Daoy (cell line): ENCODE measurements around the gene USP10. TPM values are rescaled to one million over a fixed set of nuclear protein-coding genes. Genes with fewer than 3 reads are reported as not detected.
A peak's percentile ranks its signal among the peaks of the same experiment; 100 is the strongest.

Source experiments
- DNase-seq: peaks from one replicate; pipeline ENCODE4 v3.0.0-alpha.2; 2015; ENCODE audit warnings: low read depth
- total RNA-seq: library from RNA; depleted of rRNA; stranded (reverse); fragments of >200 nt; shearing (Covaris generic); gene quantifications from 2 replicates; pipeline ENCODE4 v1.2.3, GENCODE V29; 2014; rRNA removed

Gene USP10, protein sequence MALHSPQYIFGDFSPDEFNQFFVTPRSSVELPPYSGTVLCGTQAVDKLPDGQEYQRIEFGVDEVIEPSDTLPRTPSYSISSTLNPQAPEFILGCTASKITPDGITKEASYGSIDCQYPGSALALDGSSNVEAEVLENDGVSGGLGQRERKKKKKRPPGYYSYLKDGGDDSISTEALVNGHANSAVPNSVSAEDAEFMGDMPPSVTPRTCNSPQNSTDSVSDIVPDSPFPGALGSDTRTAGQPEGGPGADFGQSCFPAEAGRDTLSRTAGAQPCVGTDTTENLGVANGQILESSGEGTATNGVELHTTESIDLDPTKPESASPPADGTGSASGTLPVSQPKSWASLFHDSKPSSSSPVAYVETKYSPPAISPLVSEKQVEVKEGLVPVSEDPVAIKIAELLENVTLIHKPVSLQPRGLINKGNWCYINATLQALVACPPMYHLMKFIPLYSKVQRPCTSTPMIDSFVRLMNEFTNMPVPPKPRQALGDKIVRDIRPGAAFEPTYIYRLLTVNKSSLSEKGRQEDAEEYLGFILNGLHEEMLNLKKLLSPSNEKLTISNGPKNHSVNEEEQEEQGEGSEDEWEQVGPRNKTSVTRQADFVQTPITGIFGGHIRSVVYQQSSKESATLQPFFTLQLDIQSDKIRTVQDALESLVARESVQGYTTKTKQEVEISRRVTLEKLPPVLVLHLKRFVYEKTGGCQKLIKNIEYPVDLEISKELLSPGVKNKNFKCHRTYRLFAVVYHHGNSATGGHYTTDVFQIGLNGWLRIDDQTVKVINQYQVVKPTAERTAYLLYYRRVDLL
- 38.3 and 41.2 TPM in 2 replicates for total RNA-seq

DNA sequence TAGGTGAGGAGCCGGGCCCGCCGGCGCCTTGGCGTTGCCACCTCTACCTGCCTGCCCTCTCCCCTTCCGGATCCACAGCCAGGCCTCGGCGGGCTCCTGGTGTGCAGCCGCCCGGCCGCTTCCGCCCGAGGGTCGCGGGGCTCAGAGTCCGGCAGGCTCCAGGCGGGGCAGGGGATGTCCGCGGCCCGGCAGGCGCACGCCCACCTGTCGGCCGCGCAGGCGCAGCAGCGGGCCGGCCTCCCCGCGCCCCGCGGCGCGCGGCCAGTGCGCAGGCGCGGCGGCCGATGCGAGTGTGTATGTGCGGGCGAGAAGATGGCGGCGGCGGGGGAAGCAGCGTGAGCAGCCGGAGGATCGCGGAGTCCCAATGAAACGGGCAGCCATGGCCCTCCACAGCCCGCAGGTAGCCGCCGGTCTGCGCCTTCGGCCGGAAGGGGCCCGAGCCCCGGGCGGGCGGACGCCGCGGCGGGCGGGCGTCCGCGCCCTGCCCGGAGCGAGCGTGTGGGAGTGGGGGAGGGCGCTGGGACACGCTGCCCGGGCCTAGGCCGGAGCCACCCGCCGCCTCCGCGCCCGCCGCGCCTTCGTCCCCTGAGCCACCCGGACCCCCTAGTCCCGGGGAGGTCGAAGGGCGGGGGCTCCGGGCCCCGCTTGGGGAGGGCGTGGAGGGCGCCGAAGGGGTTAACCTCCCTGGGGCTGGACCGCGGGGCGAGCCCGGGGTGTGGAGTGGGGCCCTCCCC is at the start of gene USP10:
TSS of gene USP10 (plus strand) at position 289 of the 734 bp plus-strand sequence. CDS start at position 380, 91 bp downstream.
- peak; percentile 89 for DNase-seq

DNA sequence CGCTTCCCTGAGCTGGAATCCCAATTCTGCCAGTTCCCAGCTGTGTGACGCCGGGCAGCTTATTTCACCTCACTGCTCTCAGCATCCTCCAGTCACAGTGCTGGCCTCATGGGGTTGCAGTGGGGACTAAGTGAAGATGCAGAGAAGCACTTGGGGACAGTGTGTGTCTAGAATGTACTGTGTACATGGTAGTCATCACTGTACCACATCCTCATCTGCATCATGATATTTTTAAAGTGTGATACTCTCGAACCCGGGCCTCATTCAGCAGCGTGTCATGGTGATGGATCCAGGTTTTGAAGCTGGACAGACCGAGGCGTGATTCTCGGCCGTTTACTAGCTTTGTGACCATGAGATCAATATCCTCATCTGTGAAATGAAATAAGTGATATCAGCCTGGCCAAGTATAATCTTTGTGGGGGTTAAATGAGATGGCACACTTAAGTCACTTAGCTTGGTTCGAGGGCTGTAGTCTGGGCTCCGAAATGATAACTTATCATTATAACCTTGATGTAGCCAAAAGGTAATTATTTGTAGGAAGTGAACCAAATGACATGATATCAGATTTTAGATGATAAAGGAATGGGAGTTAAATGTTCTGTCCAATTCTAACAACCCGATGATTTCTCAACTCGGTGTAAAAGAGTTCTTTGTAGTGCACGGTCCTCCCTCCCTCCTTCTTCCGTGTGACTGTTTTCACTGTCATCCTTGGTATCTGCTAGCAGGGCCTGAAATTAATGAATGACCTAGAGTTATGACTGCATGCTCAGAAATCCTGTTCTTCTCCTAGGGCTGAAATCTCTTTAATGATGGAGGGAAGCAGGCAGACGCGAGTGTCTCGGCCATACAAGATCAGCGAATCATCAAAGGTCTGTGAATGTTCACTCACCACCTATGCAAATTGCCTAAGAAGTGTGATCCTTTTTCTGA is 49.5 kb upstream of the USP10 start:
- no peak for DNase-seq

DNA sequence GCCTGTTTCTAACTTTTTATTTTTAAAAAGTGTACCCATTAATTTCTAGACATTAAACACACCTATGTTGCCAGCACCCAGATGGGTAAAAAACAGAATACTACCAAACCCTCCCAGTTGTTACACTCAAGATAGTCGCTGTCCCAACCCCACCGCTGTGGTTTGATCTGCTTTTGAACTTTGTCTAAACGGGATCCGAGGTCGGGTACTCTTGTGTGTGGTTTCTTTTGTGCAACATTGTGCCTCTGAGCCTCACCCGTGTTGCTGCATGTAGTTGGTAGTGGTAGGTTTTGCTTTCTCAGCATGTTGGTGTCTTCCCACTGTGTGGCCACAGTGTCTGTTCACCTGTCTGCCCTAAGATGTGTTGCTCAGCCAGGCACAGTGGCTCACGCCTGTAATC is 47.2 kb upstream of the USP10 start:
- no peak for DNase-seq

DNA sequence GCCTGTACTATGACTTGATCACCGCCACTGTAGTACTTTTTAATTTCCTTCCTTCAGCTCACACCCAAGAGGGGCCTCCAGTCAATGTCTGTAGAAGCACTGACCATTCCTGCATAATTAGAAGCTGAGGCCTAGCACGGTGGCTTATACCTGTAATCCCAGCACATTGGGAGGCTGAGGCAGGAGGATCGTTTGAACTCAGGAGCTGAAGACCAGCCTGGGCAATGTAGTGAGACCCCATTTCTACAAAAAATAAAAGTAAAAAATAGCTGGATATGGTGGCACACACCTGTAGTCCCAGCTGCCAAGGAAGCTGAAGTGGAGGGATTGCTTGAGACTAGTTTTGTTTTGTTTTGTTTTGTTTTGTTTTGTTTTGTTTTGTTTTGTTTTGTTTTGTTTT is 45.6 kb upstream of the USP10 start:
- no peak for DNase-seq

DNA sequence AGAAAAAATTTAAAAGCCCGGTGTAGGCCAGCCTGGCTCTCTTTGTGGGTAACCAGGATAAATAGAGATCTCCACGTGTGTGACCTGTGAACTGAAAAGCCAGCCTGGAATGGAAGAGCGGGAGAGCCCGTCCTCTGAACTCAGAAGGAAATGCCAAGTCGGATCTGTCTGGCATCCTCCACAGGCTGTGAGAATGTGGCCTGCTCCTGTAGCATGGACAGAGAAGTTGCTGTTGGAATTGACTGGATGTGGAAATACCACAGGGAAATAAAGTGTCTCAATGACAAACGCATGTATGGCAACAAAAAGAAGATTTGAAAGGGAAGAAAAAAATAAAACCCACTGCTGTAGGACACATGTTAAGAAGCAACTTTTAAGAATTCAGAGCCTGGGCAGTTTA is 44.8 kb upstream of the USP10 start:
- DNase-seq = no peak

DNA sequence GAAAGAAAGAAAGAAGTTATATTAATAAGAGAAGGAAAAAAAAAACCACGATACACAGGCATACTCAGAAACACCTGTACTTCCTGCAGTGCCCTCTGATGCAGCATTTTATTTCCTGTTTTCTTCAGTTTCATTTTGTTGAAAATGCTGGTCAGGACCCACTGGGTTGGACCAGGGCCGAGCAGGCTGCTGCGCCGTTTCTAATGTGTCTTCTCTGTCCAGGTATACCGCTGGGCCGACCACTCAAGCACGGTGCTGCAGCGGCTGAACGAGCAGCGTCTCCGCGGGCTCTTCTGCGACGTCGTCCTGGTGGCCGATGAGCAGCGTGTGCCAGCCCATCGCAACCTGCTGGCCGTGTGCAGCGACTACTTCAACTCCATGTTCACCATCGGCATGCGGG is 43.2 kb upstream of the USP10 start:
- DNase-seq = no peak

DNA sequence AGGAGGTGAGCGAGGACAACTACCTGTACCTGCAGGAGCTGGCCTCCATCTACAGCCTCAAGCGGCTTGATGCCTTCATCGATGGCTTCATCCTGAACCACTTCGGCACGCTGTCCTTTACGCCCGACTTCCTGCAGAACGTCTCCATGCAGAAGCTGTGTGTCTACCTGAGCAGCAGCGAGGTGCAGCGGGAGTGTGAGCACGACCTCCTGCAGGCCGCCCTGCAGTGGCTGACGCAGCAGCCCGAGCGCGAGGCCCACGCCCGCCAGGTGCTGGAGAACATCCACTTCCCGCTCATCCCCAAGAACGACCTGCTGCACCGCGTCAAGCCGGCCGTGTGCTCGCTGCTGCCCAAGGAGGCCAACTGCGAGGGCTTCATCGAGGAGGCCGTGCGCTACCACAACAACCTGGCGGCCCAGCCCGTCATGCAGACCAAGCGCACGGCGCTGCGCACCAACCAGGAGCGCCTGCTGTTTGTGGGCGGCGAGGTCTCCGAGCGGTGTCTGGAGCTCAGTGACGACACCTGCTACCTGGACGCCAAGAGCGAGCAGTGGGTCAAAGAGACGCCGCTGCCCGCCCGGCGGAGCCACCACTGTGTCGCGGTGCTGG is 42.5 kb upstream of the USP10 start:
- no peak for DNase-seq

DNA sequence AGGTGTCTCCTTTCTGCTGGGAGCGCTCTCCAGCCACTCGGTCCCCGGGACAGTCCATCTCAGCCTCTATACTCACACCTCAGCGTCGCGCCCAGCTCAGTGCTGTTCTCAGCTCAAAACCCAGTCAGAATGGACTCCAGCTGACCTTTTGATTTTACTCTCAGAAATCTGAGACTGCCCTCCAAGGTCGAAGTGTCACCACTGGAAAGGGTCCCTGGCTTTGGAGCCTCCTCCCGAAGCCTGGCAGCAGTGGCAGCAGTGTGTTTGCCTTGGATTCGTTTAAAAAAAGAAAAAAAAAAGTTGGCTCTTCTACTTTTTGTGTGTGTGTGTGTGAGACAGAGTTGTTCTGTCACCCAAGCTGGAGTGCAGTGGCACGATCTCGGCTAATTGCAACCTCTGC is 41.1 kb upstream of the USP10 start:
- no peak for DNase-seq

DNA sequence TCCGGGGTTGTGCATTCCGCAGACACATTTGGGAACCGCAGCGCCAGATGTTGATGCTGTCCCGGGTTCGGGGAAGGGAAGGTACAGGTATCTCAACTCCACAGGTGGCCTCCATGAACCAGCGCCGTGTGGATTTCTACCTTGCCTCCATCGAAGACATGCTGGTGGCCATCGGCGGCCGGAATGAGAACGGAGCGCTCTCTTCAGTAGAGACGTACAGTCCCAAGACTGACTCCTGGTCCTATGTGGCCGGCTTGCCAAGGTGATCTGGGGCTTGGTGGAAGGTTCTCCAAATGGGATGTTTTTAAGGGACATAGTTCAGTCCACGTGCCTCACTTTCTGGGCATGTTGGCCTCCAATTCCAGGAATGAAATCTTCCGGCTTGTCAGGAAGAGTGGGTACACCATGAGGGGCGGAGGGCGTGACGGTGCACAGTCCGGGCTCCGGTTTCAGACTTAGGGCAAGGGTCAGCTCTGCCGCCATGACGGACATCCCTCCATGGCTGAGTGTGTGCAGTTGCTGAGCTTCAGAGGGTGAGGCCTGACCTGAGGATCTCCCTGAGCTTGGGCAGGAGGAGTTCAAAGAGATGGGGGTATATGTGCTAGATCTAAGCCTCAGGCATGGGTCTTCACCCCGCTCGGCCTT is 40.0 kb upstream of the USP10 start:
- no peak for DNase-seq

DNA sequence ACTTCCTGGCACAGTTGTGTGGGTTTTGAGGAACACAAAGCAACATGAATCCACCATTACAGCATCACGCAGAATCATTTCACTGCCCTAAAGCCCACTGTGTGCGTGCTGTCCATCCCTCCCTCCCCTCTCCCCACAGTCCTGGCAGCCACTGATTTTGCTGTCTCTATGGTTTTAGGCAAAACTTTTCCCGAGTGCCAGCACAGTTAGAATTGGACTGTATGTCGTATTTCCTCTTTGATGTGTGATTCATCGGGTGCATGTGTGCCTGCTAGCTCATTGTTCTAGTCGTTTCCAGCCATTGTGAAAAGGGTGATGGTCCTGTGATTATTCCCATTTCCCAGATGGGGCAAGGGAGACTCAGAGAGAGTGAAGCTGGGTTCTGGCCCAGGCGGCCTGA is 38.8 kb upstream of the USP10 start:
- no peak for DNase-seq

DNA sequence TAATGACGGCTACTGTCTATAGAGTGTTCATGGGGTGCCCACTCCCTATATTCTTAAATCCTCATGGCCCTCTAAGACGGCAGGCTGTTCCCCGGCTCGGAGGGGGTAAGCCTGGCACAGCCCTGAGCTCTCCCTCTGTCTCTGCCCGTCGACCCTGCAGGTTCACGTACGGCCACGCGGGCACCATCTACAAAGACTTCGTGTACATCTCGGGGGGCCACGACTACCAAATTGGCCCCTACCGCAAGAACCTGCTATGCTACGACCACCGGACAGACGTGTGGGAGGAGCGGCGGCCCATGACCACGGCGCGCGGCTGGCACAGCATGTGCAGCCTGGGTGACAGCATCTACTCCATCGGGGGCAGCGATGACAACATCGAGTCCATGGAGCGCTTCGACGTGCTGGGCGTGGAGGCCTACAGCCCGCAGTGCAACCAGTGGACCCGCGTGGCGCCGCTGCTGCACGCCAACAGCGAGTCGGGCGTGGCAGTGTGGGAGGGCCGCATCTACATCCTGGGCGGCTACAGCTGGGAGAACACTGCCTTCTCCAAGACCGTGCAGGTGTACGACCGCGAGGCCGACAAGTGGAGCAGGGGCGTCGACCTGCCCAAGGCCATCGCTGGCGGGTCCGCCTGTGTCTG is 38.3 kb upstream of the USP10 start:
- no peak for DNase-seq

DNA sequence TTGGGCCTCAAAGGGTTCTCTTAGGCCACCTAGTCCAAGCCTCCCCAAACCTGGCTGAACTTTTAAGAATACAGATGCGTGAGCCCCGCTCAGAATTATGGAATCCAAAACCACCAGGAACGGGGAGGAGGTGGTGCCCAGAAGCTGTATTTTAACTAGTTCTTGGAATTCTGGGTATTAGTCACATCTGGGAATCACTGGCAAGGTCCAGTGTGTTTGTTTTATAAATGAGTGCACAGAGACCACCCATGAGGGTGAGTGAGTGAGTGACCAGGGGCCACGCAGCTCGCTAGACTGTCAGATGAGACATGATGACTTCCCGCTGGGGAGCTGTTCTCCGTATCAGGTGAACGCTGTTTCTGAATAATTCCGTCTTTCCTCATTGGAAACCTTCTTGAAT is 37.3 kb upstream of the USP10 start:
- DNase-seq = no peak

DNA sequence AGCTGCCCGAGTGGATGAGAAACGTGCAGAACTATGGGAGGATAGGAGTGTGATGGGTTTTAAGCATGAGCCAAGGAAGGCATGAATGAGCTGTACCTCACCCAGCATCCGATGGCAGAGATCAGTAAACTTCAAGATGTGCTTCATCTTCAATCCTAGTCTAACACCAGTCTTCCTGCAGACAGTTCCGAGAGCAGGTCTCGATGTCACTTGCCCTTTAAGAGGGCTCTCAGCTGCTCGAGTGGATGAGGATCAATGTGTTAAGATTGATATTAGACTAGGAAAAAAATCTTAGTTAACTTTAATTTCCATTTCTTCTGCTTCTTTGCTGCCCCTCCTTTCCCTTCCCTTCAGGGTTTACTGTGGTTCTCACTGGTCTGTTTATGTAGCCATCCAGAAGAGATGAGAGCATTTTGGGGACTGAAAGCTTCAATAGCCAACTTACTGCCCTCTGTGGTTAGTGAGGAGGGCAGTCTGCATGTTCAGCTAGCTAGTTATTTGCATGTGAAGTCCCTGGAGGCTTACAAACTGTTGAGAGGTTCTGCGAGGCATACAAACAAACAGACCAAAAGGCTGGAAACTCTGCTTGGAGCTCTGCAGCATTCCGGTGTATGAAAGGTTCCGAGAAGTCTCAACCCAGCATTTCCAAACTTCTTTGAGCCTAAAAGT is 36.2 kb upstream of the USP10 start:
- DNase-seq = no peak

DNA sequence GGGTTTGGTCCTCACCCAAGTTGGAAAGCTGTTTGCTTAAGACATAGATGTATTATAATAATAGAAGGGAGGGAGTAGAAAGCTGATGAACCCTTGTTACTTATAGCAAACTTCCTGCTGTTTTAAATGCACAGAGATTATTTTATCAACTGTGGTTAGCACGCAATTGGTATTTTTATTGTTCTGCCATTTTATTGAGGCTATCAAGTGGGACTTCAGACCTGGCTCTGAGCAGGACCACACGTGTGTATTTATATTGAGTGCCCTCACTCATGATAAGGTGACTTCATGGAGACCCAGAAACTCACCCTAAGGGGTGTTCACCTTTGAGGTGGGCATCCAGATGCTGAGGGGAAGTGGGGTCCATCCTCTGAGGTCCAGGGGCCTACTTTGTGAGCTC is 34.4 kb upstream of the USP10 start:
- DNase-seq = no peak

DNA sequence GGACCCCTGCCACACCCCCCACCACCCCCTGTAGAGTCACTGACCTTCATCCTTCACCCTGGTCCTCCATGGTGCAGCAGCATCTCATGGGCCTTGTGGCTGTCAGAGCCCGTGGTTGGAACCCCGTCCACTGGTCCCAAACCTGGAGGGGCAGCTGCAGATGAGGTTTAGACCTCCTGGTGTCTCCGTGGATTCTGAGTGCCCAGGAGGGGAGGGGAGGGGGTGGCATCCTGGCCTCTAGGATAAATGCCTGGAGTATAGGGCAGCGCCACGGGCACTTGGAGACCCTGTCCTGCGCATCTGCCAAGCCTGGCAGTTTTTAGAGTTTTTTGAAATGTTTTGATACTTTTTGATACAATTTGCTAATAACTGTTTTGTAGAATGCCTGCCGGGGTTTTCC is 34.0 kb upstream of the USP10 start:
- no peak for DNase-seq

DNA sequence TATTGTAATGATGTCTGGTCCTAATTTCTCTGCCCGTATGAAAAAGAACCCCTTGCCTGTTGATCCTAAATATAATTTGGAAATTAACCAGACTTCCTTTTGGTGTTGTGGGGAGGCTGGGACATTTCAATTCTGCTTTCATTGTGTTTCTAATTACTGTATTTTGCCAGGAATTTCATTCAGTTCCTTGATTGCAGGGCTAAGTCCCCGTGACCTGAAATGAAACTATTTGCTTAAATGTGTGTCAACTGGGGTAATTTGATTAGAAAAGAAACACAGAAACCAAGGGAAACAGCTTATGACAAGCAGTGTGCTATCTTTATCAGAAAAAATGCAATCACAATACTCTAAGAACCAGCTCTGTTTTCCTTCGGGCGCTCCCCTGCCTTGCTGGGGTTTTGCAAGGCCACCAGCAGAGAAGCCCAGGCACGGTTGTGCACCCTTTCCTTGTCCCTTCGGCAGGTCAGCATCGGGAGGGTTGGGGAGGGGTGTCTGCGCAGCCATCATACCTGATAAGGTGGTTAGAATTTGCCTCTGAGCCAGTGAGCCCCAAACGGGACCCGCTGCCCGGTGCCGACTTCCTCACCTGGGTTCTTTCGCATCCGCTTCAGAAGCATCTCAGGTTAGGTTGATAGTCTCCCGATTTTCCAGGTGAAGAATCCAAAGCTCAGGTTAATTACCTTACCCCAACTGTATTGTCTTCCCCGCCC is 32.0 kb upstream of the USP10 start:
- no peak for DNase-seq

DNA sequence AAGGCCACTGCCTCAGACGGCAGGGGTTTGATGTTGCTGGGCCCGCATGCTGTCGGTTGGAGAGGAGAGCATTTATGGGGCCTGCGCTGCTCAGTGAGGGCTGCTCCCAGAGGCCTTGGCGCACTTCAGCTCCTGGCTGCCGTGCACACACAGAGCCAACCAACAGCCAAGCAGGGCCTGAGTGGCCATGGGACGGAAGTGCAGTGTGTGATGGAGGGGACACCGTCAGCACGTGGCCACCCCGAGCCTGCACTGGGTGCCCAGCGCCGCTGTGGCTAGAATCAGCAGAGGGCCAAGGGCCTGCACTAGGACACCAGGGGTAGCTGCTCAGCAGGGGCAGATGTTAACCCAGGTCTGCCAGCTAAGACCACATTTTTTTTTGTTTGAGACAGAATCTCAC is 29.7 kb upstream of the USP10 start:
- no peak for DNase-seq
